Fibroblast of skin of left biceps (primary cell): ENCODE results near the gene NACC1.
"Not testable (repeated sequence)": the region's sequence is repeated elsewhere in the genome, so short reads cannot be mapped to it uniquely, and the experiment has no call there.

Source experiments
- DNase-seq, 2 experiments: peaks; one replicate each; pipeline ENCODE4 v3.0.0-alpha.2; 2013; ENCODE audit warnings: low read depth in 2 of 2

The NACC1 gene

DNA sequence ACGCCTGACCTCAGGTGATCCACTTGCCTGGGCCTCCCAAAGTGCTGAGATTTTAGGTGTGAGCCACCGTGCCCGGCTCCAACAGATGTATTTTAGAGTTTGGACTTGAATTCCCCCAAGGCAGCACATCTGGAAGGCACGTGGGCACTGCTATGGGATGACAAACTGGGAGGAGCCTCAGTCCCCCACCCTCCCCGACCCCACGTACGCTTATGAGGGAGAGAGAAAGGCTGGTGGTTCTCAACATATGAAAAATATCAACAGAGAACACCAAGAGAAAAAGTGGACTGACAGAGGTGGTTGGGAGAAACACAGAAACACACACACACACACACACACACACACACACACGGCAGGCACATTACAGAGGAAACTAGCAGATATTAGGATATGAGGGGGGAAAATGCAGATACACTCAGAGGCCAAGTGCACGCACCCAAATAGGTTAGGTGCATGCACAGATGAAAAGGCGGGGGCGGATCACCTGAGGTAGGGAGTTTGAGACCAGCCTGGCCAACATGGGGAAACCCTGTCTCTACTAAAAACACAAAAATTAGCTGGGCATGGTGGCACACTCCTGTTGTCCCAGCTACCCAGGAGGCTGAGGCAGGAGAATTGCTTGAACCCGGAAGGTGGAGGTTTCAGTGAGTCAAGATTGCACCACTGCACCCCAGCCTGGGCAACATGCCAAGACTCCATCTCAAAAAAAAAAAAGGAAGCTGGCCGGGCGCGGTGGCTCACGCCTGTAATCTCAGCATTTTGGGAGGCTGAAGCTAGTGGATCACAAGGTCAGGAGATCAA lies 28.9 kb downstream of the NACC1 start:
- no peak for DNase-seq

DNA sequence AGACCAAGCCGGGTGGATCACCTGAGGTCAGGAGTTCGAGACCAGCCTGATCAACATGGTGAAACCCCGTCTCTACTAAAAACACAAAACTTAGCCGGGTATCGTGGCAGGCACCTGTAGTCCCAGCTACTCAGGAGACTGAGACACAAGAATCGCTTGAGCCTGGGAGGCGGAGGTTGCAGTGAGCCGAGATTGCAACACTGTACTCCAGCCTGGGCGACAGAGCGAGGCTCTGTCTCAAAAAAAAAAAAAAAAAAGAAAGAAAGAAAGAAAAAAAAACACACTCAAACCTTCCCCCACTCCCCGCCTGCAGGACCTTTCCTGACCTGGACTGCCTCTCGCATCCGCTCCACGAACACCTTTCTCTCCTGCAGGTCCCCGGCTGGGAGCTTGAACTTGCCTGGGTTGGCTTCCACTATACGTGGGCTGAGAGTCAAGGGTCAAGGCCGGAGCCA lies 31.1 kb downstream of the NACC1 start:
- DNase-seq: not testable (repeated sequence)

GRCh38 chr19:13149628-13150186 lies 31.6 kb downstream of the NACC1 start:
- no peak for DNase-seq

GRCh38 chr19:13150187-13150930 lies 32.3 kb downstream of the NACC1 start, which contains the start of the genes IER2 and STX10:
Gene IER2, plus strand, starts transcription at chr19:13150411. Its CDS starts 2,776 bp downstream, at chr19:13153187.
Gene STX10, minus strand, starts transcription at chr19:13150375. Its CDS starts 202 bp downstream, at chr19:13150173.
- DNase-seq: peak; percentile 81 to 82

DNA sequence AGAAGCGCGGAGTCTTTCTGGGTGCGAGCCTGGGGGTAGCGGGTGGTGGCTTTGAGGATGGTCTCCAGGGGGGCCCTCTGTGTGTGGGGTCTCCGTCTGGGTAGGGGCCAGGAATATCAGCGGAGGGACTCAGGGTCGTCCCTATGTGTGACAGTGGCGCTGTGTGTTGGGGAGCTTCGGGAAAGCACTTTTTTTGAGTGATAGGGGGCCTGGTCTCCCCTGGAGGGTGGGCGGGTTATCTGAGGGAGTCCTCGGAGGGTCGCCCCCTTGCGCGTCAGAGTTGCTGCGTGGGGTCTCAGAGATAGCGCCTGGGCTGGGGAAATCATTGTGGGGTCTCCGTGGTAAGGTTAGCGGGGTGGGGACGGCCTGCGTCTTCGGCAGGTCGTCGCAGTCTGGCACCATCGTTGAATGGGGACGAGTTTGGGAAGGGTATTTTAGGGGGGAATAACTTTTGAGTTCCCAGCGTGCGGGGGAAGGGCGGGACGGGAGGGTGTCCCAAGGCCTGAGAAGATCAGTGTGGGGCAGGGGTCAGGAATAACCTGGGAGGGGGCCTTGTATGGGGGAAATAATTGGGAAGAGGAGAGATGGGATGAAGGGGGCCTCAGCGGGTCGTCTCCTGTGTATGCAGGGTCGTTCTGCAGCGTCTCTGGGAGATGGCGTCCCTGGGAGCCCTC lies 33.0 kb downstream of the NACC1 start:
- DNase-seq: no peak

DNA sequence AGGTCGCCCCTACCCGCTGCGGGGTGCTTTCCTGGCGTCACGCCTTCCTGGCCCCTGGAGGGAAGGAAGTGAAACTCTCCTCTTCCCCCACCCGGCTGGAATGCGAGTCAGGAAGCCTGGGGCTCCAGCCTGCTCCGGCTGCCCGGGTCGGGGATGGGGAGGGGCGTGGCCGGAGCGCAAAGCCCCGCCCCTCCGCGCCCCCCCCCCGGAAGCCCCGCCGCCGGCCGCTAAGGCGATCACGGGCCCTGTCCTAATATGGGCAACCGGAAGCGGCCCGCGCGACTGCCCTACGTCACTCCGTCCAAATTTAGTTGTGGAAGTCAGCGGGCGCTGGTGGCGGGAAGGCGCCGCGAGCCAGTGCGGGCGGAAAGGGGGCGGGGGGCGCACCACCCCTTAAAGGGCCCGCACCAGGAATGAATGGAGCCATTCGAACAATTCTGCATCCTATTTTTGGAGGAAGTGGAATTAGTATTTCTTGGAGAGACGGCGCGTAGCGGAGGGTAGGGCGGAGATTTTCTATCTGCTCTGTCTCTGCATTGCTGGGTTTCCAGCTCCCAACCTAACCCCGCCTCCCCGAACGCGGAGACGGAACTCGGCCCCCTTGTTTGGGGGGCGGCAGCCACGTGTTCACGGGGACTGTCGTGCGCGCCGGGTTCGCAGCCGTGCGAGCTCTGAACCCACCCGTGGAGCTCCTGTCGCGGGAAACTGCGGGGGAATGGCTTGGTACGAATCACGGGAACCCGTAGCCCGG lies 33.7 kb downstream of the NACC1 start:
- peak; percentile 94 to 95 for DNase-seq

DNA sequence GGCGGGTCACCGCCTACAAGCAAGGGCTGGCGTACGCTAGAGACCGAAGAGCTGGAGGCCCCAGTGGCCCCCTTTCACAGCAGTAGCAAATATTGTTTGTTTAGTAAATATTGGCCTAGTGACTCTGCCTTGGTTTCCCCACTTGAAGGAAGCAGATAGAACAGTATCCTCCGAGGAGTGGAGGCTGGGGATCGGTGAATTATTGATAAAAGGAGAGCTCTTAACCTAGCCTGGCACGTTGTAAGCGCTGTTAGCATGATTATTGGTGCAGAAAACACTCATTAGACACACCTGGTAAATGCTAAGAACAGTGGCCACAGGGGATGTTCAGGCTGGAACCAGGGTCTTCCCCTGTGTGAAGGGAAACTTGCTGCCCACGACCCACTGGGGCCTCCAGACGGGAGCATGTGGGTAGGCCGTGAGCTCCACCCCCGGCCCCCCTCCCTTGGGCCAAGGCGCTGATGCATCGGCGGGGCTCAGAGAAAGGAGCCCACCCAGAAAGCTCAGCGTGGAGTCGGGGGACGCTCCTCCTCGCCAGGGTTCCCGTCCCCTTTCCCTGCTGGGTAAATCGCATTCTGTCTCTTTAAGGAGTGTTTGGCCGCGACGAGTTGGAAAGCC lies 34.4 kb downstream of the NACC1 start:
- DNase-seq: no peak

DNA sequence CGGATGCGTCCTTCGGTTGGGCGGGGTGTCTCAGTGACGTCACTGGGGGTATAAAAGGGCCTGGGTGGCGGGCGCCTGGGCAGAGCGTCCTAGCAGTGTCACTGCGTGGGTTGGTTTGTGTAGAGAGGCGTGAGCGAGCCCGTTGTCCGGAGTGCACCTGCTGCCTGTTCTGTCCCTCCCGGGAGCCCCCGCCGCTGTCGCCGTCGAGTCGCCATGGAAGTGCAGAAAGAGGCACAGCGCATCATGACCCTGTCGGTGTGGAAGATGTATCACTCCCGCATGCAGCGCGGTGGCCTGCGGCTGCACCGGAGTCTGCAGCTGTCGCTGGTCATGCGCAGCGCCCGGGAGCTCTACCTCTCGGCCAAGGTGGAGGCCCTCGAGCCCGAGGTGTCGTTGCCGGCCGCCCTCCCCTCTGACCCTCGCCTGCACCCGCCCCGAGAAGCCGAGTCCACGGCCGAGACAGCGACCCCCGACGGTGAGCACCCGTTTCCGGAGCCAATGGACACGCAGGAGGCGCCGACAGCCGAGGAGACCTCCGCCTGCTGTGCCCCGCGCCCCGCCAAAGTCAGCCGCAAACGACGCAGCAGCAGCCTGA lies 35.0 kb downstream of the NACC1 start:
- peak; percentile 86 to 88 for DNase-seq

DNA sequence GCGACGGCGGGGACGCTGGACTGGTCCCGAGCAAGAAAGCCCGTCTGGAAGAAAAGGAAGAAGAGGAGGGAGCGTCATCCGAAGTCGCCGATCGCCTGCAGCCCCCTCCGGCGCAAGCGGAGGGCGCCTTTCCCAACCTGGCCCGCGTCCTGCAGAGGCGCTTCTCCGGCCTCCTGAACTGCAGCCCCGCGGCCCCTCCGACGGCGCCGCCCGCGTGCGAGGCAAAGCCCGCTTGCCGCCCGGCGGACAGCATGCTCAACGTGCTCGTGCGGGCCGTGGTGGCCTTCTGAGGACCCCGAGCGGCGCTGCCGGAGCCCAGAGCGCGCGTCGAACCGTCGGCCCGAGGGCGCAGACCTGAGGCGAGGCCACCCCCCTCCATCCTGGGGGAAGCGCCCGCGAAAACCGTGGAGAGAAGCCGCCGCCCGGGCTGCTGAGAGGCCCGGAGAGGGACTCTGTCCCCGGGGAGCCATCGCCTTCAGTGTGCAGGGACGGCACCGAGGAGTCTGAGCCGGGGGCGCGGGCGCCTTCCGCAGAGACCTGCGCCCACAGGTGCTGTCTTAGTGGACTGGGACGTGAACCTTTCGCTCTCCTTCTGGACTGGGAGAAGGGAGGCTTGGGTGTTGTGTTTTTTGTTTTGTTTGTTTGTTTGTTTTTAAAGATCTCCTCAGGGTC lies 35.6 kb downstream of the NACC1 start:
- no peak for DNase-seq

GRCh38 chr19:13154241-13154778 lies 36.2 kb downstream of the NACC1 start:
- peak in 1 of 2 experiments; percentile 72 for DNase-seq

DNA sequence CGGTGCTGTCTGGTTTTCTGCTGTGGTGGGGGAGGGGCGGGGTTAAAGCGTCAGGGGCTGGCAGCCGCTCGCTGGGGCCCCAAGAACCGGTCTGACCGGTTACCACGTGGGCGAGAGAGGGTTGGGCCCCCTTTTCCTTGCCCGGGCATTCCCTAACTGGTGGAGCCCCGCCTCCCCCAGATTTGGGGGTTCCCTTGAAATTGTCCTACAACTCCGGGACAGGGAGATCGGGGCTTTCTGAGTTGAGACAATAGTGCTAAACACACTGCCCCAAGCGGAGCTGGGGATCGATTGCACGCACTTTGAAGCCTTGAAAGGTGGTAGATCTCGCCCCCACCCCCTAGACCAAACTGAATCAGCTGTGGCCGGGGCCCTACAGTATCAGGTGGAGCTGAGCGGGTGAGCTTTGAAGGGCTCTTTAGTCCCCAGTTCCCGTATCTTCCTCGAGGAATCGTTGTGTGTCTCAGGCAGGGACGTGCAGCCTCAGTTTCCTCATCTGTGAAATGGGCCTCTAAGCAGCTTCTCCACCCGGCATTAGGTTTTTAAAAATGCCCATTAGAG lies 36.9 kb downstream of the NACC1 start:
- no peak for DNase-seq

- no peak for DNase-seq
Observed at GRCh38 chr19:13155472-13156359, 37.7 kb downstream of the NACC1 start.

- no peak for DNase-seq
Observed at GRCh38 chr19:13159713-13160112, 41.6 kb downstream of the NACC1 start.

GRCh38 chr19:13160557-13160956 lies 42.5 kb downstream of the NACC1 start:
- no peak for DNase-seq

DNA sequence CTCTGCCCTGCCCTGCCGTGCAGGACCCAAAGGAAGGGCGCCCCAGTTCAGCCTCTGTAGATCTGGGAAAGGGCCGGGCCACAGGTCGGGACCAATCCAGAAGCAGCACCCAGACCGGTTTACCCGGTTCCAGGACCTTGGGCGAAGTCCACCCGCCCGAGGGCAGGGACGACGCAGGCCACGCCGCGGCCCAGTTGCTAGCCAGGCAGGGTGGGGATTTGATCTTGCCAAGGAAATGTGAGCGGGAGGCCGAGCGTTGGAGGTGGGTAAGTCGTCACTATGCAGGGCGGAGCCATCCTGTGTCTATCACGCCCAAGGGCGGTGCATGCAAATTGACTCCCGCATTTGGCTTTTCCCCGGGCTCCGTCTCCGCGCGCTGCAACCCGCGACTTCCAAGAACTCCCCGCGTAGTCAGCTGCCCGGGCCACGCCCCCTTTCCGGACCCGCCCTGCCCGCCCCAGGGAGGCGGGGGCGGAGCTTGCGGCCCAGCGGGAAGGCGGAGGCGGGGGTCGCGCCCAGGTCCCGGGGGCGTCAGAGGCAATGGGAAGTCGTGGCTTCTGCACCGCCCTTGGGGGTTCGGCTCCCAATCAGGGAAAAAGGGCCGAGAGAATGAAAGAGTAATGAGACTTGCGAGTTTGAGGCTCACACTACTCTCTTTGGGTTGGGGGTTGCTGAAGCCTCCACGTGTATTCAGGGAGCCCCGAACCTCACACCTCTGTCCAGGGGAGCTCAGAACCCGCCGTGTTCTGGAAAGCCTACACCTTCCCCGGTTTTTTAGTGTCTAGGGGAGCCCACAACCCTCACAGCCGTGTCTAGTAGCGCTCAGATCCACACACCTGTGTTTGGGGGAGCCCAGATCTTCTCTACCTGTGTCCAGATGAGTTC lies 44.9 kb downstream of the NACC1 start:
- DNase-seq: peak; percentile 88 to 91

GRCh38 chr19:13163609-13164342 lies 45.7 kb downstream of the NACC1 start:
- peak in 1 of 2 experiments; percentile 52 for DNase-seq
